Central memory CD4-positive, alpha-beta T cell (primary cell): ENCODE measurements around the gene AKR1D1.

ENCODE experiments used
- DNase-seq: peaks from one replicate; pipeline ENCODE4 v3.0.0; 2022

AKR1D1 gene

GRCh38 chr7:138167869-138168296 lies 91.6 kb downstream of the AKR1D1 start:
- DNase-seq = no peak
